GM19023 (cell line): Measurements from ENCODE around the gene KRT4.

Experiments
- ATAC-seq: cut with Tn5 transposase; IDR thresholded peaks from one replicate; pipeline ENCODE4 v1.9.1; 2021; ENCODE audit warnings: mild to moderate bottlenecking, moderate library complexity; ENCODE audit not compliant: unreplicated experiment

The KRT4 gene

DNA sequence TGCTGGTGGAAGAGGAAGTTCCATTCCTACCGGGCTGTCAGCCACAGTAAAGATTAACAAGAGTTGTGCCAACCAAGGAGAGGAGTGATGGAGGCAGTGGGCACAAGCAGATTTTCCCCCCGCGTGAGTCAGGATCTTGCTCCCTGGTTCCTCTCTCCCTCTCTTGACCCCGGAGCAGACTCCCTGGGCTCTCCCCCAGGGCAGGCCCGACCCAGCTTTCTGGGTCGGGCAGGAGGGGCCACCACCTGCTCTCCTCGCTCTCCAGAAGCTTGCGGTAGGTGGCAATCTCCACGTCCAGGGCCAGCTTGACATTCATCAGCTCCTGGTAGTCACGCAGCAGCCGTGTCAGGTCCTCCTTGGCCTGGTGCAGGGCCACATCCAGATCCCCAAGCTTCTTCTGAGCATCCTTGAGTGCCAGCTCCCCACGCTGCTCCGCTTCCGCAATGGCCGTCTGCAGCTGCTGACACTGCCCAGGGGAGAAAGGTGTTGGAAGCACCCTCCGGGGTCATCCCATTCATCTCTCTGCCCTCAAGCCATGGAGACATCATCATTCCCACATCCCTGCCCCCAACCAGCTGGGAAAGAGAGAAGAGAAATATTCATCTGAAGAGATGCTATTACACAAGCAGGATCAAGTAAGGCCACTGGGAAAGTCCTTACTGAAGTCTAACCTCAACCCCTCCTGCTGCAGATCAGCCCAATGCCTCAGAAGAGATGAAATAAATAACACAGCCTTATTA, 9.0 kb upstream of the KRT4 start:
- no peak for ATAC-seq

DNA sequence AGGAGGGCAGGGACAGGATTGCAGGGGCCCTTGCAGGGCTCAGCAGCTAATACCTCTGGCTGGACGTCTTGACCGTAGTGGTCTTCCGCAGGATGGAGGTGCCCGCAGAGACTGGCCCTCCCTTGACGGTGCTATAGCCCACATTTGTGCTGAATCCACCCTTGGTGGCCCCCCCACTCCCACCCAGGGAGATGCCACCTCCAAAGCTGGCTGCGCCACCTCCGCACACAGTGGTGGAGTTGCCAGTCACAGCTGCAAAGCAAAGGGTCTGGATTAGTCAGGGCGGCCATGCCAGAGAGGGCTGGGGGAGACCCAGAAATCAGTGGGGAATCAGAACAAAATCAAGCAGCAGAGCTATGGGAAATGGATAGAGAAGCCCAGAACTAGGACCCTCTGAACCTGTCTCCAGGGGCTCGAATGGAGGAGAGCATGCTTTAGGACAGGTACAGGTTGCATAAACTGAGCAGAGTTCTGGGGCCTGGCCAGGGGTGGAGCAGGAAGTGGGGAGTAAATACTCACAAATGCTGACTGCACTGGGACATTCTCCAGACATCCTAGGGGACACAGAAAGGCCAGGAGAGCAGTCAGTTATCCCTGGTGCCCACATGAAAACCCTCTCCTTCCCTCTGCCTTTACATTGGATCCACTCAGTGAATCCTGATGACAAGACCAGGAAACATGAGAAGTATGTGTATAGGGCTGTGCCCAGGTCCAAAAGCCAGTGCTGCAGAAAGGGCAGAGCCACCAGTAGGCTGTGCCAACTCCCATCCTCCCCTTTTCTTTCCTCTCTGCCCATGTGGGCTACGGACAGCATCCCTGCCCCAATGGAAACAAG, 8.1 kb upstream of the KRT4 start:
- no peak for ATAC-seq

DNA sequence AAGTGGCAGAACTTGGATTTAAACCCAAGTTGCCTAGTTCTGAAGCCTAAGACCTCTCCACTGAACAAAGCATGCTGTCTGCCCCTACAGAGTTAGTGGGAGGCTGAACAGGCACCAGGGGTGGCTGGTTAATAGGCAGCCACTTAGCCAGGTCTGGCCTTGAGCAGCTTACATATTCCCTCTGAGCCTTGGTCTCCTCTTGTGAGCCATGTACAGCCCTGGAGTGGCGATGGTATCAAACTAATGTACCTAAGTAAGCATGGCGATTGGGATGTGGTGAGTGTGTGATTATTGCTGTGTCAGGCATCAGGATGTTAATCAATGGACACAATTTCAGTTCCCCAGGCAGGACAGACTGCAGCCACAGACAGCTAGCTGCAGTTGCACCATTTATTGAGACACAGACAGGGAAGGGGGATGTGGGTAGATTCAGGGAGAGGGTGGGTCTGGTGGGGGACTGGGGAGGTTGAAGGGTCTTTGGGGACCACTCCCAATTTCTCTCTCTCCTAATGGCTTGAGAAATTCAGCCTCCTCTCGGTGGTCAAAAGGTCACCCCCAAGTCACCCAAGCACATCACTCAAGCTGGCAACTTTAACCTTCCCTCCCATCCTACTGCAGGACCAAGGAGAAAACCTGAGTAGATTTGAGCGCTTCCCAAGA, 7.3 kb upstream of the KRT4 start:
- no peak for ATAC-seq

DNA sequence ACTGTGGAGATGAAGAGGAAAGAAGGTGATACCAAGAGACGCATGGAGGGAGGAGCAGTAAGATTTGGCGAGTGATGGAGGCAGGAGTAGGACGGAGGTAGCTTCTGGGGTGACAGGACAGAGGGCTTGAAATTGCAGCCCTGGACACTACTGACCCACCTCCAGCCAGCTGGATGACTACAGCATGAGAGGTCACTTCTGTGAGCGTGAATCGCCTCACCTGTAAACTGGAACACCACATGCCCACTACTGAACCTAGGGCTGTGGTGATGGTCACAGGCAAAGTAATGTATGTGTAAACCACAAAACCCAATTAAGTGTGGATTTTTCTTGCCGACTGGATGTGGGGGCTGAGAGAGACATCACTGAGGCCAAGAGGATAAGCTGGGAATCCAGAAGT, 6.6 kb upstream of the KRT4 start:
- ATAC-seq = no peak

DNA sequence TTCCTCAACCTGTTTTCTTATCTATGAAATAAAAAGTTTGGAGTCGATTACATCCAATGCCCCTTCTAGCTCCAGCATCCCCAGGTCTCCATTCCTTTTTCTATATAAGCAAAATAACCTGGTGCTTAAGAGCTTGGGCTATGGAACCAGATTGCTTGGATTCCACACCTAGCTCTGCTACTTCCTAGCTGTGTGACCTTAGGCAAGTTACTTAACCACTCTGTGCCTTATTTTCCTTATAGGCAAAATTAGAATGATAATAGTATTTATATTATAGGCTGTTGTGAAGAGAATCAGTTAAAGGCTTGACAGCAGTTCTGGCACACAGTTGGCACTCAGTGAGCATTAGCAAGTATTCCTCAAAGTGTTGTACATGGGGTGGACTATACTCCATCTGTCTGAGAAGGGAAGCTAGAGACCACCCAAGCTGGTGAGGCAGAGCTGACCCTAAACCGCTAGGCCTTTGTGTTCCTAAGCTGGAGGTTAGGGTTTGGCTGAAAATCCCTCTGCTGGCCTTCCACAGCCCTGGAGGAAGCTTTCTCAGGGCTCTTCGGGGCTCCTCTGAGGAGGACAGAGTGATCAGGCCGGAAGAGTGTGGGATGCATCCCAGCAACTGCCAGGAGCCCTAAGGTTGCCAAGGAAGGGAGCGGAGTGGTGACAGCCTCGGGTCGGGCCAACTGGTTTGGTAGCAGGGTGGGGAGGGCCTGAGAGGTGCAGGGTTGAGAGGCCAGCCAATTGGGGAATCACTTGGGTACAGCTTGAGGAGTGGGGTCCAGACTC, 6.0 kb upstream of the KRT4 start:
- ATAC-seq = no peak

DNA sequence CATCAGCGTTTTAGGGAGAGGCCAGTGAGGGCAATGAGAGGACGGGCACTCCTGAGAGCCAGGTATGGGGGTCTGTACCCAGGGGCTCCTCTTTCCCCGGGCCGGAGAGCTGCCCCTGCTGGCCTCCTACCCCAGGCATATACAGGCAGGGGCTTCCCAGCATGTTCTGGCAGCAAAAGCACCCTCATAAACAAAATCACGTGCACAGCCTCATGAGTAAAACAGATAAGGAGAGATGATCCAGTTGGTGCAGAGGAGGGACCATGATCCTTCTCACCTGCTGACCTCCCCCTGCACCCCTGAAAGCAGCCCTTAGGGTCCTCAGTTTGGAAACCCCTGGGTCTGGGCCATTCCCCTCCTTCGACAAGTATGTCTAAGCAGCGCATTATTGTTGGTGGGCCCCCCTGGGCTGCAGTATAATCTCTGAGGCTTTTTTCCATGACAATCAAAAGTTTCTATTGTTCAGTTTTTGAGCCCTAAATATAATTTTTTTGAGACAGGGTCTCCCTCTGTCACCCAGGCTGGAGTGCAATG, 5.0 kb upstream of the KRT4 start:
- ATAC-seq = no peak

DNA sequence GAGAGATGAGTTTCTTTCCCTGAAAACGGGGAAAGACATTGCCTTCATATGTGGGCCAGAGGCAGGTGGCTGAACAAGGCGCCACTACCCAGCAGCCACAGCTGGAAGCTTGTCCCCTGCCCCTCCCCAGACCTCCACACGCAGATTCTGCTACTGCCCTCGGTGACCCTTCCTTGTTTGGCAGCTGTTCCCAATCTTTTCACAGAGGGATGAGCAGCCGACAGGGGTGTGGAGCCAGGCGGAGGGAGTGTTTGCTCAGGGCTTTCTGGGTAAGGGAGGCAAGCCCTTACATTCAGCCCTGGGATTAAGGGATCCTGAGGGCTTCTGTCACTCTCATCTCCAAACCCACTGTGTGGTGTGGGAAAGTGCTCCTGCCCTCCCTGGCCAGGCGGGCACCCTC, 4.5 kb upstream of the KRT4 start:
- ATAC-seq = no peak

DNA sequence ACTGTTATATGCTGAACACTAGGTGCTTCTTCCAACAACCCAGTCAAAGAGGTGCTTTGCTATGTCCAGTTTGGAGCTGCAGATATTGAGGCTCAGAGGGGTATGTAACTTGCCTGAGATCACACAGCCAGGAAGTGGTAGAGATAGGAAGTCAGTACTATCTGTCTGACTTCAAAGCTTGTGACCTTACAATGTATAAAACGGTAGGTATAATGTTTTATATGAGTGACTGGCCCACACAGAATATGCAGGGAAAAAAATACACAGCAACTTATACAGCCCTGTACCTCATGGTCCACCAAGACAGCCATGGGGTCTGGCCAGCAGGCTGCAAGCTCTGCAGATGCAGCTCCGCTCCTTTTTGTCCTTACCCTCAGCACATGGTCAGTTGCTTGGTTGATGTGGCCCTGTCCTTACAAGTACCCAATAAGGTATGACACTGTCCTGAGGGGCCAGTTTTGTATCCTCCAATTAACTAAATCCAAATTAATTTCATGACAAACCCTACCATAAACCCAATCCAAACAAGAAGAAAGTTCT, 3.9 kb upstream of the KRT4 start:
- ATAC-seq = no peak

DNA sequence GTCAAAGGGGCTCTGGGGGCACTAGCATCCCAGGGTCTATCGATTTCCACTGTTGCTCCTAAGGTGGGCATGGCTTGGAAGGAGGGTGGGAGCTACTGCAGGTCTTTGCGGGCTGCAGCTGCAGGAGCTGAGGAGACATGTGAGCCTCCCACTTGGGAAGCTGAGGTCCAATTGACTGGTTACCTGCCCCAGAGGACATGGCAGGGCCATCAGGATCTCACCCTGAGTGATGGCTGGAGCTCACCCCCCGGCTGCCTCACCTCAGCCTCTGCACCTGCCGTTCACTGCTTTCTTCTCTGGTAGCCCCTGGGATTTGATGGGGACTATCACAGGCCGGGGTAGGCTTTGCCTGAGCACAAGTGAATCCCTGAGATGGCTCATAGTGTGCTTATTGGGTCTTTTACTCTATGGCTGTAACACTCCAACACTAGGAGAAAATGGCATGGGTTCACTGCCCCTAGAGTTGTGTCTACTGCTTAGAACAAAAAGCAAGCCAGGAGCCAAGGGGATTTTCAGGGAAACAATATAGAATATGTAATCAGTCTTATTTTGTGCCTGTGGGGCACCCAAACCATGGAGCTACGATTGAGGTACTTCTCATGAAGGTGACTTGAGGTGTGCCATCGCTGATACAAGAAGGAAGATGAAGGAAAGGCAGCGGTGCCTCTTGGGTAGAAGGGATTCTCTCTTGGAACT, 3.2 kb upstream of the KRT4 start:
- no peak for ATAC-seq

DNA sequence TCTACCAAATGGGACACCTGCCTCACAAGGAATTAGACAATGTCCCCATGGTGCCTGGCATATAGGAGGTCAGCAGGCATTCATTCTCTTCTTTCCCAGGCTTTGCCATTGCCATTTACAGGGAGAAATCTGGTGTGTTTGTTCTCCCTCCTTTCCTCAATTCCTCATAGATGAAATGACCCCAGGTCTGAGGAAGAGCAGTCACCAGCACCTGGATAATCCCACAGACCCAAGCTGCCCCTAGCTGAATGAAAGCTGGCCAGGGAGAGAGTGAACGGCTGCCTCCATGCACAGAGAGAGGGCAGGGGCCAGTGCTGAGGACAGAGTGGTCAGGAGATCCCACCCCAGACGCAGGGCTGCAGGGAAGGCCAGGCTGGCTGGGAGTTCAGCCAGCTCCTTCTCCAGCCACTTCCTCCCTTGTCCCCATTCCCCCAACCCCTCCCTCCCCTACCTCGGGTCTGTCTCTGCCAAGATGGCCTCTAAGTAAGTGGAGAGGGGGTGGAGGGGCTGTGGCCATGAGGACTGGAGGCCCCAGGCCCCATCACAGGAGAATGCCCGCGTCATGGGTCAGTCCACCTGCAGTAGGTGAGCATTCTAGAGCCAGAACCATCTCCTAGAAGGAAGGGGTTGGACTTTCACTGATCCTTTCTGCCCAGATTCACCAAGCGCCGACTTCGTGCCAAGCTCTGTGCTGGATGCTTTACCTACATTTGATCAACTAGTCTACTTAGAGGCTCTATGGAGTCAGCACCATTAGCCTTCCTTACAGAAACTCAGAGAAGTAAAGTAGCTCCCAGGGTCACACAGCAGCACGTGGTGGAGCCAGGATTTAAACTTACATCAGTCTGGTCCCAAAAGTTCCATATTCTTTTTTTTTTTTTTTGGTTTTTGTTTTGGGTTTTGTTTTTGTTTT, 2.0 kb upstream of the KRT4 start:
- no peak for ATAC-seq

DNA sequence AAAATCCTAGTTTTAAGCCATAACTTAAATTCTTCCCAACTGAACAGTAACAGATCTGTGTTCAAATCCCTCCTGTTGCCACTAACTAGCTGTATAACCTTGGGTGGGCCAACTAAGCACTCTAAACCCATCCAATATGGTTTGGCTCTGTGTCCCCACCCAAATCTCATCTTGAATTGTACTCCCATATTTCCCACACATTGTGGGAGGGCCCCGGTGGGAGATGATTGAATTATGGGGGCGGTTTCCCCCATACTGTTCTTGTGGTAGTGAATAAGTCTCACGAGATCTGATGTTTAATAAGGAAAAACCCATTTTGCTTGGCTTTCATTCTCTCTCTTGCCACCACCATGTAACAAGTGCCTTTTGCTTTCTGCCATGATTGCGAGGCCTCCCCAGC, 1.2 kb upstream of the KRT4 start:
- ATAC-seq = no peak

DNA sequence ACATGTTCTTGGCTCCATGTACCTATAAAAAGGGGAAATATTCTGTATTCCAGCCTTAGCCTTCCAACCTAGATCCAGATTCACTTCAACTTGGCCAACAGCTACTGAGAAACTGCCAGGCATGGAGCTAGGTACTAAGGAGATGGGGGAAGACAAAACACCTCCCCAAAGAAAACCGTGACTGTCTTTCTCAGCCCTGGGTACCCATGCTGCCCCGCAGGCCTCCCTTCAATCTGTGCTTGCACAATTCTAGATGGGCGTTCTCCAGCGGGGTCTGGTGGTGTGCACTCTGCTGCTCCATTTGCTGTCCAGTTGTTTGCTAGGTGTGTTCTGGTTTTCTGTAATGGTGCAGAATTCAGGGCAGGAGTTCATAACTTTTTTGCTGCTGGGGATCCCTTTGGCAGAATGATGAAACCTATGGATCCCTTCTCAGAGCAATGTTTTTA, 817 bp upstream of the KRT4 start:
- ATAC-seq = no peak

DNA sequence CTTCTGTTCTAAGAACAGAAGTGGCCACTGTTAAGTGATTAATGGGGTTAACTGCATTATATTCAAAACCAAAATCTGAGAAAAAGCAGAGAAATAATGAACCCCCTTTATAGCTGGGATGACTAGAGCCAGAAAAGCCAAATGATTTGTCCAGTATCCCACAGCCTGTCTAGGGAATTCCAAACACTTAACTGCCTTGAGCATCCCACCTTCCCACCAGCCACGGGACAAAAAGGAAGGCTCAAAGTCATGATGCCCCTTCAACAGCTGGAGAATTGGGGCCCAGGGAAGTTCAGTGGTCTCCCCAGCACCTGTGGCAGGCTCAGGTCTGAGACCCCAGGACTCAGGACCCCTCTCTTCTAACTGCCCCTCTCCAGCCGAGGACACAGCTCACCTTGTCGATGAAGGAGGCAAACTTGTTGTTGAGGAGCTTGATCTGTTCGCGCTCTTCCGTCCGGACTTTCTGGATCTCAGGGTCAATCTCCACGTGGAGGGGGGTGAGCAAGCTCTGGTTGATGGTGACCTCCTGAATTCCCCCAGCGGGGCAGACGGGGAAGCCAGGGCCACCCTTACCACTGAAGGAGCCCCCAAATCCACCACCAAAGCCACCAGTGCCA, 605 bp downstream of the KRT4 start:
- ATAC-seq = no peak

DNA sequence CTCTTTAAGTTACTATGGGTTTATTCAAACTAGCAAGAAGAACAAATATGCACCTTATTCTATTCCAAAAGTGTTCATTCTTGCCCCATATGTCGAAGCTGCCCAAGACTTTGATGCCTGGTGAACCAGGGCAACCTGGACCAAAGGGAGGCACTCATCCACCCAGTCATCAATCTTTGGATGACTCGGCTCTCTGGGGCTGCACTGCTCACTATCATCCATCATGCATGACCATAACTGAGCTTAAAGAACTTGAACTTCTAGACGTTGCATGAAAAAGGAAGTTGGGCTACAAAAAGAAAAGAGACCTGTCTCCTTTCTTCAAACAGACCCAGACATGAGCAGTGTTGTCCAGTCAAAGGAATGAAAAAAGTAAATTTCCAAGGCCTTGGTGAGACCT, 1.2 kb downstream of the KRT4 start:
- no peak for ATAC-seq

DNA sequence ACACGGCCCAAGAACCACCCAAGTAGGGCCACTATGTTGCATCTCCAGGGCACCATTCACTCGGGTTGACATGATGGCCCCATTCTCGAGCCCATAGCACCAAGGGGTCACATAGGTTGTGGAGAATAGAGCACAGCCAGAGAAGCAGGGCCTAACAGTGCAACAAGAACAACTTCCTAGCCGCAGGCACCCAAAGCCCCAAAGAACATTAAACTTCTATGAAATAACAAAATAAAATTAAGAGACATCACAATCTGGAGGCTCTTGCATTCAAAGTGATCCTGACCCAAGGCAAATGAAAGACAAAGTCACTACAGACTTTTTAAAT, 1.9 kb downstream of the KRT4 start:
- ATAC-seq = no peak

DNA sequence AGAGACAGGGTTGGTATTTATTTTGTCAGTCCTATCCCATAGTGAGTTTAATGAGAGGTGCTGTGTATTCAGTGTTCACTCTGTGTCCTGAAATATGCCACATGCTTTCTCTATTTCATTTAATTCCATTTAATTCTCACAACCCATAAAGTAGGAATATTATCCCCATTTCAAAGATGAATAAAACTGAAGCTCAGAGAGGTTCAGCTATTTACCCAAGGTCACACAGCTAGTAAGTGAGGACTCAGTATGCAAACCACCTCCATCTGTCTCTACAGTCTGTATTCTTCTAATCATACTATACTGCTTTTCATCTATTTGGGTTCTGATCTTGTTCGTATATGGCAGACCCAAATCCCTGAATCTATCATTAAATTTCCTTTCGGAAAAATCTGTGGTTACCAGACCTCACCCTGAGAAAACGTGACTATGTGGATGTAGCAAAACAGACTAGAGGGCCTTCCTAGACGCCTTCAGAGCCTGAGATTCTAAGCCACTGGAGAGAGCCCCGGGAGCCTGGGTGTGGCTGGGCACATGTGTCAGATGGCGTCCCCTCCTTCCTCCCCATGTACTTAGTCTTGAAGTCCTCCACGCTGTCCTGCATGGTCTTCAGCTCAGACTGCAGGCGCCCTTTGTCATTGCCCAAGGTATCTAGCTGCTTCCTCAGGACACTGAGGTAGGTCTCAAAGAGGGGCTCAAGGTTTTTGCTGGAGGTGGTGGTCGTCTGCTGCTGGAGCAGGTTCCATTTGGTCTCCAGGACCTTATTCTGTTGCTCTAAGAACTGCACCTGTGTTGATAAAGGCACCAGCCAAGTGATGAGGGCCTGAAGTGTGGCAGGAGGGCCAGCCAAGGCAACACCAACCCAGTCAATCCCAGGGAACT, 2.5 kb downstream of the KRT4 start:
- ATAC-seq = no peak

DNA sequence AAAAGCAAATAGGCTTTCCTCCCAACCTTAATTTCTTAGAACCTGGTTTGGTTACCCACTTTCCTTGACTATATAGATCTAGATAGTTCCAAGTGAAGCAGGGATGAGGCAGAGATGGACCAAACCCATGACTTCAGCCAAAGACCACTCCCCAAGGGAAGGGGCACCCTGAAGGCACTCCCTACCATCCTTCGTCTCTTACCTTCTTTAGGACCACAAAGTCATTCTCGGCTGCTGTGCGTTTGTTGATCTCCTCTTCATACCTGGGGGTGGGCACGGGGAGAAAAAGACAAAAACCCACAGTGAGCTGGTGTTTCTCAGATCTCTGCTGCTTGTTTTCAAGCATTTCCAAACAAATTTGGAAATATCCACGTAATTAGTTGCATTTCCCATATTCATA, 3.4 kb downstream of the KRT4 start:
- no peak for ATAC-seq

DNA sequence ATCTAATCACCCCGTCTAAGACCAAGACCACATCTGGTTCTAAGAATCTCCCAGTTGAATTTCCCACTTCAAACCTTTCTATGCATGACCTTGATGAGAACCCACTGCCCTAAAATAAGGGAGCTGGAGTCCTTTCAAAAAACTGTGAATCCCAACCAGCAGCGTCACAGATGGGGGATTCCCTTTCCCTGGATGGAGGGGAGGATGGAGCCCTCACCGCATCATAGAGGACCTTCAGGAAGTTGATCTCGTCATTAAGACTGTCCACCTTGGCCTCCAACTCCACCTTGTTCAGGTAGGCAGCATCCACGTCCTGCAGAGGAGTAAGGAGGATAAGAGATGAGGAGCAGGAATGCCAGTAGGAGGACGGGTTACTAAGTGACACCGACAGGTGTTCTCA, 4.8 kb downstream of the KRT4 start:
- ATAC-seq = no peak
